ENCODE data around the gene DIDO1.

The DIDO1 gene

DNA sequence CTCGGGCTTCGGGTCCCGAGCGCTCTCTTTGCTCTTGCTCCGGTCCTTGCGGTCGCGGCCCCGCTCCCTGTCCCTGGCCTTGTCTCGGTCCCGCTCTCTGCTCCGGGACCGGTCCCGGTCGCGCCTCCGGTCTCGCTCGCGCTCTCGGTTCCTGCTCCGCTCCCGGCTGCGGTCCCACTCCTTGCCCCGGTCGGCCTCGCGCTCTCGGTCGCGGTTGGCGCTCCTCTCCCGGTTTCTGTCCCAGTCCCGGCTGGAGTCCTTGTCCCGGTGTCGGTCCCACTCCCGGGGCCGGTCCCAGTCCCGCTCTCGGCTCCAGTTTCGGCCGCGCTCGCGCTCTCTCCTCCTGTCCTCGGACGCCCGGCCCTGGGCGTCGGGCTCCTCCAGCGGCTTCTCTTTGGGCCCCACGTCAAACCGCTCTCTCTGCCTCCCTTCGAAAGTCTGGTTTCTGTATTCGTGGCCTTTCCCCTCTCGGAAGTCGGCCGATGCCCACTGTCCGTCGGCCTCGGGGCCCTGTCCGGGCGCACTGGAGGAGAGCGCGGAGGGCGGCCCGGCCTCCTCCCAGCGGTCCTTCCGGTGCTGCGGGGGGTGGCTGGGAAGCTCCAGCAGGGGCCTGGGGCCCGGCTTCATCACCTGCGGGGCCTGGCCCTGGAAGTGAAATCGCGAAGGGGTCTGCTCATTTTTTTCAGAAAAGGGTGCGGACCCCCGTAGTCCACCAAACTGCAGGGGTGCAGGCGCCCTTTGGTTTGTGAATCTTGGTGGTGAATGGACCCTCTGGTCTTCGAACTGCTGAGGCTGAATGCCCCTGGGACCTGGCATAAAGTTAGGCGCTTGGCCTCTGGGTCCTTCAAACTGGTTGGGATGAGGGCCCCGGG, 46.8 kb downstream of the DIDO1 start:
- DNase-seq (ENCODE audit: low spot score) = no peak

DNA sequence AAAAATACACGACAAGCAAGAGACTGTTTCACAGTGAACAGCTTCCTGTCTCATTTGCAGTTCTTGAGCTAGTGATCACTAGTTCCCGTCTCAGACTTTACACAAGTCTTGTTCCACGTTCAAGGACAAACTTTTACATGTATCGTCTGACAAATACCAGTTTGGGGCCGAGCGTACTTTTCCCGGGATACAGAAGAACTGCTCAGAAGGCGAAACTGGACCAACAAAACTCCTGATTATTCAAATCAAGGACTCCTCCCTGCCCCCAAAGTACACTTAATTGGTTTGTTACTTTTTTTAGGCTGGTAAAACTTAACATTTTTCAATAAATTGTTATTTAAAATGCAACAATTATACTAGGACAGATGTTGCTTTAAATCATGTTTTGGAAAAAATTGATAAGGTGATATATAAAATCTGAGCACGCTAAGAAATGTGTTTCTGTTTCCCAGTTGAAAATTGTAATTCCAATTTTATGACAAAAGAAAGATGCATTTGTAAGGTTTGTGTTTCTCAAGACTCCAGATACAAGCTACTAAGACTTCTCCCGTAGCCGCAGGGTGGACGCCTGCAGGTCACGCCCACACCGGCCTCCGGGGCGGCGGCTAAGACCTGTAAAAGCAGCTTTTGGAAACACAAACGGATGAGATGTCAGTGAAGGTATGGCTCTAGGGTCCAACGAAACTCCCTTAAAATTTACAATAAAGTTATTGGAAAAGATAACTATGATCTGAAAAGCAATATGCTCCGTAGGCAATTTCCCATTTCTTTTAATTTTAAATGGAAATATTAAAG, 47.9 kb downstream of the DIDO1 start:
- no peak for DNase-seq (ENCODE audit: low spot score)

DNA sequence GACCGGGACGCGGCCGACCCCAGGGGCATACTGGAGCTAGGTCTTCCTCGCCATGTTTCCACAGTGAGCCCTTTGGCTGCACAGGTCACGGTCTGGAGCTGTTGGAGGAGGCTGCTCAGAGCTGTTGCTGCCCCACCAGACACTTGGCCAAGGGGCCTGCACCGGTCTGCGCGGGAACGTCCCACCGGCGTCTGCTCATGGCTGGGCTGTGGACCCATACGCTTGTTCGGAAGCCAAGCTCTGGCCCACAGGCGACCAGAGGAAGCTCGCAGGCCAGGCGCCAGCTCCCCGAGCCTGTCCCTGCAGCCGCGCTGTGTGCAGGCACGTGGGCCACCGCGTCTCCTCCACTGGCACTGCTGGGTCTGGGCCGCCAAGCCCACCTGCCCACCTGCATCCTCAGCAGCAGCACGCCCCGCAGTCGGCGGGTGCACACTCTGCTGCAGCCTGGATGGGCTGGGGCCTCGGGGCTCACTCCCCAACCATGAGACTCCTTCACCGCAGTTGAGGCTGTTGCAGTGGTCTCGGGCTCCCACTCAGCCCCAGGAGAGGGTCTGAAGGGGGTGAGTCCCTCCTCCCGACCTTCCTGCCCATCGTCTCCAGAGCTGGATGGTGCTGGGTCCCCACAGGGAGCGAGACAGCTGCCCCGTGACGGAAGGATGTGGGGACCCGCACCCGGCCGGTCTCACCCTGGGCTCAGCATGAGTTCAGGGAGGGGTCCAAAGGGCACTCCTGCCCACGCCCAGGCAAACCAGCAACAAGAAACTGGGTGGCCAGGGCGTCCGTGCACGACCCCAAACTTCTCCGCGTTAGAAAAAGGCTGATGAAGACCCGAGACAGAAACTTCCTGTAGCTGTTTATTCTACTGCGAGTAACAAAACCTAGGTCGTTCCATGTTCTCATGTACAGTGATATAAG, 49.1 kb downstream of the DIDO1 start:
- peak; percentile 64 for DNase-seq (ENCODE audit: low spot score)

DNA sequence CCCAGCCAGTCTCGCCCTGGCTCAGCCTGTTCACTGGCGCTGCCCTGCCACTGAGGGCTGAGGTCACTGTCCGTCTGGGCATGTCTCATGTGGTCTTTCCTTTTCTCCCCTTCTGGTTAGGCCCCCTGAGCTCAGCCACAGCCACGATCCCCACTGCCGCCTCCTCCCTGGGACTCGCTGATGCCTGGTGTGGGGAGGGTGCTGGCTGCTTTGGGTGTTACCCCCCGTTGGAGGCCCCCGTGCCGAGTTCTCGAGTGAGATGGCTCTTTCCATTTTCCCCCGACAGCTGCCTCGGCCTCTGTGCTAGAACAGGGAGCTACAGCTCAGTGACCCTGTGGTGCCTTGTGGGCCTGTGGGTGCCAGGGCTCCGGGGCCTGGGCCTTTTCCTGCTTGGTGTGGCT, 49.8 kb downstream of the DIDO1 start:
- no peak for DNase-seq (ENCODE audit: low spot score)

- peak; percentile 86 for DNase-seq (ENCODE audit: low spot score)
These were observed 50.6 kb downstream of the DIDO1 start for GRCh38 chr20:62875419-62876361.

DNA sequence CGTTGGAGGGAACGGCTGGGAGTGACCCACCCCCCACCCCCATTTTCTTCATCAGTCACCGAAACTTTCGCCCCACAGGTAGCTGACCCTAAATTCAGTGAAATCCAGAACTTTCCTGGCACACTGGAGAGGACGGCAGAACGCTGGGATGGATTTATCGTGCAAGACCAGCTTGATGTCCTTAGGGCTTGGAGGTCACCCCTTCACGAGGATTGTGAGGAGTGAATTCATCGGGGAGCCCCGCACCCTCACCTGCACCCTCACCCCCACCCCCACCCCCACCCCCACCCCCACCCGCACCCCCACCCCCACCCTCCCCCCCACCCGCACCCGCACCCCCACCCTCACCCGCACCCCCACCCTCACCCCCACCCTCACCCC, 51.4 kb downstream of the DIDO1 start:
- DNase-seq (ENCODE audit: low spot score) = no peak

DNA sequence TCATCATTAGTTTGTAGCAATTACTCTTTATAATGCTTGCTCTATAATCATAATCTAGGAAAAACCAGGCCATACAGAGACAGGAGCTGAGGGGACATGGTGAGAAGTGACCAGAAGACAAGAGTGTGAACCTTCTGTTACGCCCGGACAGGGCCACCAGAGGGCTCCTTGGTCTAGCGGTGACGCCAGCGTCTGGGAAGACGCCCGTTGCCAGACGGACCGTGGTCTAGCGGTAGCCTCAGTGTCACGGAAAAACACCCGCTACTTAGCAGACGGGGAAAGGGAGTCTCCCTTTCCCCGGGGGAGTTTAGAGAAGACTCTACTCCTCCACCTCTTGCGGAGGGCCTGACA, 52.6 kb downstream of the DIDO1 start:
- peak; percentile 66 for DNase-seq (ENCODE audit: low spot score)

- DNase-seq (ENCODE audit: low spot score) = no peak
These were observed 53.0 kb downstream of the DIDO1 start for GRCh38 chr20:62873280-62873679.

DNA sequence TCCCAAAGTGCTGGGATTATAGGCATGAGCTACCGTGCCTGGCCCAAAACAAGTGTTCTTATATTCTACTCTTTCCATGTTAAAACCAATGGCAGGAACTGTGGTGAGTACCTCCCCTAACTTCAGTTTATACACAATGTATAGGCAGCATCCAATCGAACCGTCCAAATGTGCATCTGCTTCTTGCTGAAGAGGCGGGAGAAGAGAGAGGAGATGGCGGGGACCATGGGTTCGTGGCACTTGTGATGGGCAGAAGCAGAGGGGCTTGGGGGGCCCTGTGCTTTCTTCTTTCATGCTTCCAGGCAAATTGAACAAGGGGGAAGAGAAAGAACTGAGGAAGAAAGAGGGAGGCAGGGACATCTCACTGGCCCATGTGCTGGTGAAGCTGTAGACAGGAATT, 53.4 kb downstream of the DIDO1 start:
- DNase-seq (ENCODE audit: low spot score) = no peak

DNA sequence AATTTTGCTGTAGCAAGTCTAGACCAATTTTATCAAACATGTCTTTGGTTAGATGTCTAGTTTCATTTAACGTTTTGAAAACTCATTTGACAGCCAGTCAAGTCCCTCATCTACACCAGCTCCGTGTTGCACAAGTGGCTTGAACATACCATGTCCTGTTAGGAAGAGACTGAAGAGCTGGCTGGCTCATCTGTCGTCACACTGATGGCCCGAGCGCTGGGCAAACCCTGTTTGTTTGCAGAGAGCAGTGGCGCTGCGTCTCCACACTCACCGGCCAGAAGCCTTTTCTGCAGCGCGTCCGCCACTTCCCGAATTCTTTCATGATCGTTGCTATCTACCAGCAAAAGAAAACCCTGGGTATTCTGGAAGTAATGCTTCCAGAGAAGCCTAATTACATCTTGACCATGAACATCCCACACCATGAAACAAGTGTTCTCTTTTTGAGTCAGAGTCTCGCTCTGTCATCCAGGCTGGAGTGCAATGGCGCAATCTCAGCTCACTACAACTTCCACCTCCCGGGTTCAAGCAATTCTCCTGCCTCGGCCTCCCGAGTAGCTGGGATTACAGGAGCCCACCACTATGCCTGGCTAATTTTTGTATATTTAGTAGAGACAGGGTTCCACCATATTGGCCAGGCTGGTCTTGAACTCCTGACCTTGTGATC, 54.0 kb downstream of the DIDO1 start:
- DNase-seq (ENCODE audit: low spot score) = no peak

DNA sequence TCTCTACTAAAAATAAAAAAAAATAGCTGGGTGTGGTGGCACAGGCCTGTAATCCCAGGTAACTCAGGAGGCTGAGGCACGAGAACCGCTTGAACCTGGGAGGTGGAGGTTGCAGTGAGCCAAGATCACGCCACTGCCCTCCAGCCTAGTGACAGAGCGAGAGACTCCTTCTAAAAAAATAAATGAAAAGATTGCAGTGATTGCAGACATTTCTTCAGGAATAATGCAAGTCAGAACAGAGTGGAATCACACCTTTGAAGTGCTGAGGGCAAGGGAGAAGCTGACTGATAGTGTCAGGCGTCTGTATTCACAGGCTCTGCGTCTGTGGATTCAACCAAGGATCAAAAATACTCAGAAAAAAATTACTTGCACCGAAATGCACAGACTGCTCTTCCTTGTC, 62.1 kb downstream of the DIDO1 start:
- DNase-seq (ENCODE audit: low spot score) = no peak

GRCh38 chr20:62861726-62862336, 64.5 kb downstream of the DIDO1 start, which contains the start of gene TCFL5:
TSS of gene TCFL5 (minus strand) at chr20:62861822. CDS start at chr20:62861670, 152 bp downstream.
- DNase-seq (ENCODE audit: low spot score) = peak; percentile 92

- DNase-seq (ENCODE audit: low spot score) = no peak
These were observed 65.2 kb downstream of the DIDO1 start for GRCh38 chr20:62860924-62861691.

DNA sequence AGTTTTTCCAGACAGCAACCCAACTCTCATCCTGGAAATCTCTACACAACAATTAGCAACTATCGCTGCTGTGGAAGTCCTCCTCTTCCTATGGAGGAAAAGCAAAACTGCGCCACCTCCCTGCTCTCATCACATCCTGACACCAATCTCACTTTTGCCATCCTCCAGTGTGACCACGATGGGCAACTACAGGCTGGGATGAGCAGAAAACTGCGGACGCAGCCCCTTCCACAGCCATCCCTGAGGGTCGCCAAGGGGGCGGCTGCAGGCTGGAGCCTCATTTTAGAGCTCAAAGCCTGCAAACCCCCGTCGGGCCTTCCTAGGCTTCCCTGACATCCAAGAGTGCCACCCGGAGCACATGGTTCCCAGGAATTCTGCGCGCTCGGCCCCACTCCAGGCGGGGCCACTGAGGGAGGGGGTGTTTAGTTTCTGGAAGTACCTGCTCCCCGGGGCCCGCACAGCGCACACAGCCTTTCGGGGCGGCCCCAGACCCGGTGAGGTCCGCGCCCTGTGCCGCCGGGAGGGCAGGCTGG, 65.8 kb downstream of the DIDO1 start:
- peak; percentile 69 for DNase-seq (ENCODE audit: low spot score)

DNA sequence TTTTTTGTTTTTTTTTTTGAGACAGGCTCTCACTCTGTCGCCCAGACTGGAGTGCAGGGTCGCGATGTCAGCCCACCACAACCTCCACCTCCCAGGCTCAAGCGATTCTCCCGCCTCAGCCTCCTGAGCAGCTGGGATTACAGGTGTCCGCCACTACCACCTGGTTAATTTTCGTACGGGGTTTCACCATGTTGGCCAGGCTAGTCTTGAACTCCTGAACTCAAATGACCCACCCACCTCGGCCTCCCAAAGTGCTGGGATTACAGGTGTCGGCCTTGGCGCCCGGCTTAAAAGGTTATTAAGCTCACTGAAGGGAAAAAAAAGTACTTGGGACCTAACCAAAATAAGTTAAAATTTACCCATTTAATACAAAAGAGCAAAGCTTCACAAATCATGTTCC, 66.6 kb downstream of the DIDO1 start:
- DNase-seq (ENCODE audit: low spot score) = no peak

DNA sequence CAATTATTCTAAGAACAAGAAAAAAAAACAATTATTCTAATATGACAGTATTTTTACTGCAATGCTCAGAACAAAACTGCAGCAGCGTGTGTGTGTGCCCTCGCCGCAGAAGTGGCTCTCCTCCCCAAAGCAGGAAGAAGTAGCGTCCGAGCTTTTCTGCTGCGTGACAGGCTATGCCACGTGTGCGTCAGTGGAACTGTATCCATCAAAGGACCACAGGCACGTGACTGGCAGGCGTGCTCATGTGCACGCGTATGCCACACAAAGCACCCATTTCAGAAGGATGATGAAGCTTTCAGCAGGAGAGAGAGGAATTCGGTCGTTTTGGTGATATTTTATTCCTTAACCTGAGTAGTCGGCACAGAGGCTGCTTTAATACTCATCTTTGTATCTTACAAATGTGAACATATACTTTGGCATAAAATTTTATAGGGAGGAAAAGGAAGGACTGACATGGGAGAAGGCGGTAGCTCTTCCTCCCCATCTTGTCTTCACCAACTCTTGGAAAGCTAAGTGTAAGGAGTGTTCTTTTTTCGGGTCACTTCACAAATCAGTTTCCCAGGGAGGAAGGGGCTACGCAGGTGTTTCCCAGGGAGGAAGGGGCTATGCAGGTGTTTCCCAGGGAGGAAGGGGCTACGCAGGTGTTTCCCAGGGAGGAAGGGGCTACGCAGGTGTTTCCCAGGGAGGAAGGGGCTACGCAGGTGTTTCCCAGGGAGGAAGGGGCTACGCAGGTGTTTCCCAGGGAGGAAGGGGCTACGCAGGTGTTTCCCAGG, 68.1 kb downstream of the DIDO1 start:
- DNase-seq (ENCODE audit: low spot score) = peak; percentile 67

- no peak for DNase-seq (ENCODE audit: low spot score)
These were observed 69.2 kb downstream of the DIDO1 start for GRCh38 chr20:62856931-62857619.

- no peak for DNase-seq (ENCODE audit: low spot score)
These were observed 71.2 kb downstream of the DIDO1 start for GRCh38 chr20:62855120-62855519.

Measured in Ammon's horn (tissue), 1 donor.